VCaP (cell line): ENCODE data around the gene TUBB2A.

Experiments
- H3K27ac ChIP-seq: fragments of 450-650 bp; 2 replicates; pipeline ENCODE4 v1.5.1; 2017
- CTCF ChIP-seq: fragments of 450-650 bp; conservative IDR thresholded peaks from 2 replicates; pipeline ENCODE4 v1.5.1; 2017; ENCODE audit warnings: mild to moderate bottlenecking, moderate library complexity

TUBB2A gene

GRCh38 chr6:3147914-3148757 lies 9.2 kb downstream of the TUBB2A start:
- TF ChIP-seq CTCF: no peak; the same call in 1 of the 2 replicates

DNA sequence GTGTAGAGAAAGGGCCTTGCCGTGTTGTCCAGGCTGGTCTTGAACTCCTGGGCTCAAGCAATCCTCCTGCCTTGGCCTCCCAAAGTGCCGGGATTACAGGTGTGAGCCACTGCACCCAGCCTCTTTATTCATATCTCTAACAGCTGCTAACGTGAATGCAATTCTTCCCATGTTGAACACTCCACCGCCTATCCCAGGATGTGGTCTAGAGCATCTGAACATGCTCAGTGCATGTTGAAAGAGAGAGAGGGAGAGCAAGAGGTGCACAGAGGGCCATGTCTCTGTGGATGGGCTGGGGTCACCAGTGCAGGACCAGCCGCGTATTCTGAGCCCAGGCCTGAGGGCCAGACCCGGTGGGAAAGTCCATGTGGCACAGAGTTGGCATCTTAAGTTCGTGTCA lies 12.8 kb downstream of the TUBB2A start:
- no peak for TF ChIP-seq CTCF
- H3K27ac ChIP-seq: no peak overlapping the region

More at GRCh38 chr6:3147914-3148757, 9.2 kb downstream of the TUBB2A start:
- no peak overlapping the region for H3K27ac ChIP-seq

GRCh38 chr6:3143158-3143557 lies 14.2 kb downstream of the TUBB2A start:
- H3K27ac ChIP-seq: no peak overlapping the region
- TF ChIP-seq CTCF: no peak

- no peak overlapping the region for H3K27ac ChIP-seq
- no peak for TF ChIP-seq CTCF
Observed at GRCh38 chr6:3142536-3142935, 14.8 kb downstream of the TUBB2A start.

DNA sequence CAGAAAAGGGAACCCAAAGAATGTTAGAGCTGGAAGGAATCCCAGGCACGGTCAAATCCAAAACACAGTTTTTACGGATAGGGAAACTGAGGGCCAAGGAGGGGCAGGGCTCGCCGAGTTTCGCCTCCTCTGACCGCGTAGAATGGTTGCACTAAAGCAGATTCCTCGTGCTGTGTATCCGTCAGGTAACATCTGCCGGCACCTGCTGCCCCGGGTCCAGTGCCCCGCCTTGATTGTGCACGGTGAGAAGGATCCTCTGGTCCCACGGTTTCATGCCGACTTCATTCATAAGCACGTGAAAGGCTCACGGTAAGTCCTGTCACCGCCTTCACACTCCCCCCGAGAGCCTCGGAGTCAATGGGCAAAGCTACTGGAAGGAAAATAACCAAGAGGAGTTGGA lies 17.1 kb downstream of the TUBB2A start:
- no peak for TF ChIP-seq CTCF
- peak overlapping the region; percentile 73 for H3K27ac ChIP-seq

DNA sequence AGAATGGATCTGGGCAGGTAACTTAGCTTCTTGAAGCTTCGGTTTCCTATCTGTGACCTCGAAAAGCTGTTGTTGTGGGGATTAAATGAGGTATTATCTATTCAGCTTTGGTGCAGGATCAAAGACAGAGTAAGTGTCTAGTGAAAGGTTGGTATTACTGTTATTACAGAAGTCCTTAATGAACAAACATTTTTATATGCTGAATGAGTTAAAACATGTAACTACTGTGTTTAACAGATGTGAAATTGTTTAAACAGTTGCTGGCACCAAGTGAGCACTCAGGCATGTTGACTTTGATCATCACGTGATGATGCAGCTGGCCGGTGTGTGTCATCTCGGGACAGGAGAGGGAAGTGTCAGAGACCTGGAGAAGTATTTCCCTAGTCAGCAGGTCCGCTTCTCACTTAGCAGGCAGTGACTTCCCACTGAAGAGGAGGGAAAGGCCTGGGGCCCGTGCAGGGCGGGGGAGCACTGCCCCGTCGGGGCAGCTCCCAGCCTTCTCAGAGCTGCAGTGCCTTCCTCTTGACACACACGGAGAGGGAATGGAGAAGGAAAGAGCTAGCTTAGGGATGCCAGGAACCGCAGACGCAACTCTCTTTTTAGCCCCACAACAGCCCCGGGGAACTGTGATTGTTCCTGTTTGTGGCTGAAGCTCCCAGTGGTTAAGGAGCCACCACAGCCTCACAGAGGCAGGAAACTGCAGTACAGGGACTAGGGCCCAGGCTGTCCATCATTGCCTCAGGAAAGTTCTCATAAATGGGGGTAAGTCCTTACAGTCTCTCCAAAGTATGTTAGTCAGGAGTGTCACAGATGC lies 18.0 kb downstream of the TUBB2A start:
- no peak for TF ChIP-seq CTCF
- H3K27ac ChIP-seq: peak overlapping the region; percentile 73

GRCh38 chr6:3138341-3138740 lies 19.0 kb downstream of the TUBB2A start:
- no peak for TF ChIP-seq CTCF

DNA sequence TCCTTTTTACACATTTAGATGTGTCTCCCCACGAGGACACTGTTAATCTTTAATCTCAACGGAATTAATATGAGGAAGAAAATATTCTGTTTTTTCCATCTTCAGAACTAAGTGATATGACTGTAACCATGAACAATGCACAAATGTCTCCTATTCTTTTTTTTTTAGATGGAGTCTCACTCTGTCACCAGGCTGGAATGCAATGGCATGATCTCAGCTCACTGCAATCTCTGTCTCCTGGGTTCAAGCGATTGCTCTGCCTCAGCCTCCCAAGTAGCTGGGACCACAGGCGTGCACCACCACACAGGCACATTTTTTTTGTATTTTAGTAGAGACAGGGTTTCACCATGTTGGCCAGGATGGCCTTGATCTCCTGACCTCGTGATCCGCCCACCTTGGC lies 19.5 kb downstream of the TUBB2A start:
- peak overlapping the region; percentile 73; the same call in 1 of the 2 replicates for H3K27ac ChIP-seq

More at GRCh38 chr6:3138341-3138740, 19.0 kb downstream of the TUBB2A start:
- peak overlapping the region; percentile 73 for H3K27ac ChIP-seq
